DOHH2 (cell line): ENCODE results near the gene KREMEN2.
"Not testable (repeated sequence)": the region's sequence is repeated elsewhere in the genome, so short reads cannot be mapped to it uniquely, and the experiment has no call there.

Experiments
- CTCF ChIP-seq: fragments of 200-600 bp; sonication (generic); IDR thresholded peaks from one replicate; pipeline ENCODE4 v1.5.1; 2014; ENCODE audit warnings: antibody characterized with exemption, mild to moderate bottlenecking, low read depth, low read length; ENCODE audit not compliant: poor library complexity, severe bottlenecking
- EZH2phosphoT487 ChIP-seq: fragments of 200-600 bp; sonication (generic); IDR thresholded peaks from 2 replicates; pipeline ENCODE4 v1.6.1; 2017; ENCODE audit warnings: borderline replicate concordance, mild to moderate bottlenecking, antibody characterized with exemption, low read length, moderate library complexity, mixed read lengths

- TF ChIP-seq CTCF, EZH2phosphoT487: not testable (repeated sequence)
Measured at GRCh38 chr16:2943716-2944115, 20.4 kb upstream of the KREMEN2 start.
